Testis (tissue), 5 donors: ENCODE results near the gene CCDC80. TPM values are rescaled to one million over a fixed set of nuclear protein-coding genes. Genes with fewer than 3 reads are reported as not detected.

Source experiments
- DNase-seq: peaks from one replicate; pipeline ENCODE4 v3.0.0-alpha.2; 2019
- H3K27ac ChIP-seq, 2 donors: fragments of 200-600 bp; sonication (generic); one replicate each; pipeline ENCODE4 v1.5.1; 2019
- H3K27me3 ChIP-seq: fragments of 200-600 bp; sonication (generic); one replicate; pipeline ENCODE4 v1.5.1; 2019
- H3K36me3 ChIP-seq: fragments of 200-600 bp; sonication (generic); one replicate; pipeline ENCODE4 v1.5.1; 2017; ENCODE audit warnings: low read depth; ENCODE audit errors: missing control alignments
- H3K4me1 ChIP-seq: fragments of 200-600 bp; sonication (generic); one replicate; pipeline ENCODE4 v1.5.1; 2019
- H3K4me3 ChIP-seq, 2 donors: fragments of 200-600 bp; sonication (generic); one replicate each; pipeline ENCODE4 v1.5.1; 2017 to 2019
- H3K9me3 ChIP-seq: fragments of 200-600 bp; sonication (generic); one replicate; pipeline ENCODE4 v1.5.1; 2017
- CTCF ChIP-seq, 3 experiments: fragments of 450-650 bp in 2 of 3; fragments of 200-600 bp in 1 of 3; sonication (generic) in 1 of 3; IDR thresholded peaks; one replicate each; pipeline ENCODE4 v1.5.1; 2016 to 2019; ENCODE audit warnings: antibody characterized with exemption in 3 of 3, mild to moderate bottlenecking in 2 of 3, moderate library complexity in 1 of 3
- POLR2A ChIP-seq: fragments of 450-650 bp; IDR thresholded peaks from one replicate; pipeline ENCODE4 v1.6.1; 2017; ENCODE audit warnings: antibody characterized with exemption, mild to moderate bottlenecking, moderate library complexity
- WGBS, 2 donors: methylation state at CpG; one replicate each; pipeline ENCODE4 v1.1.5; 2018; 5-methylcytosine and 5-hydroxymethylcytosine counted together
- intact Hi-C: fragments of 100-400 bp; cut with DNase I; formaldehyde crosslinking; loops from one replicate; pipeline ENCODE4 v1.15.1; 2023; ENCODE audit warnings: low total_unique reads
- long read RNA-seq, 2 donors: transcript quantifications; one replicate each; lab custom pipeline, GENCODE V29; 2026
- polyA plus RNA-seq: library from polyadenylated mRNA; stranded (reverse); fragments of 350-450 nt; fragmentation: Illumina TruSeq; extraction: RNeasy Lipid Tissue Mini Kit (QIAGEN cat#74804); gene quantifications from one replicate; pipeline ENCODE4 v1.2.3, GENCODE V29; 2014; ENCODE audit warnings: low read depth, low replicate concordance; ENCODE audit not compliant: insufficient read depth
- total RNA-seq, 2 donors: library from RNA; depleted of rRNA; stranded (reverse); fragments of >200 nt; gene quantifications; one replicate each; pipeline ENCODE4 v1.2.3, GENCODE V29; 2016

The CCDC80 gene
- total RNA-seq, result 10 to 100 TPM; 13.8 to 18.8 TPM
- 159 TPM for polyA plus RNA-seq
- long read RNA-seq, donor 1, full-length matches to known transcripts, result 7 of 32 reads
- long read RNA-seq, donor 1, partial matches to known transcripts, result 25 of 32 reads
- long read RNA-seq, donor 1, other reads (novel, unspliced or antisense), result 0 of 32 reads
- long read RNA-seq, donor 2, transcript CCDC80-207 (3 exons, 681 nt), result major isoform, 5 of 5 reads
- long read RNA-seq, donor 2, partial matches to known transcripts, result 0 of 5 reads
- long read RNA-seq, donor 2, other reads (novel, unspliced or antisense), result 0 of 5 reads

GRCh38 chr3:112640930-112641801, at the start of gene CCDC80:
Gene CCDC80, minus strand, starts transcription at chr3:112641143. Its CDS starts 1,238 bp downstream, at chr3:112639905.
- WGBS, 2 donors, result 13 to 17% methylated on average over 6 of the region's 6 CpGs
- no peaks in the 10 kb centered on the region for H3K27me3 ChIP-seq
- intact Hi-C loops, result no loop called here
- no peaks in the 10 kb centered on the region for H3K9me3 ChIP-seq
- no peak for TF ChIP-seq POLR2A
- no peak for TF ChIP-seq CTCF (IDR thresholded peaks at IDR 0.05)
- no peaks in the 10 kb centered on the region for H3K36me3 ChIP-seq
- DNase-seq, result peak; percentile 14
- H3K27ac ChIP-seq, result peak within 1 kb of the TSS; percentile 57
- H3K4me1 ChIP-seq, result peaks cover 4% of the 10 kb centered on the region
- H3K4me3 ChIP-seq, result peak within 1 kb of the TSS in 1 of 2 donors; percentile 13

- Histone ChIP-seq H3K4me1 (no peaks in the 10 kb centered on the region), H3K4me3 (no peak overlapping the region), H3K36me3 (no peaks in the 10 kb centered on the region), H3K9me3 (no peaks in the 10 kb centered on the region), H3K27ac (no peak overlapping the region), H3K27me3 (no peaks in the 10 kb centered on the region)
- no peak for TF ChIP-seq POLR2A
- 88 to 95% methylated on average over 2 of the region's 2 CpGs for WGBS, 2 donors
- intact Hi-C loops, result no loop called here
- no peak for DNase-seq
Observed at GRCh38 chr3:112689989-112690388, 49.0 kb upstream of the CCDC80 start.

- no peak for DNase-seq
- TF ChIP-seq CTCF (IDR thresholded peaks at IDR 0.05) (no peak), POLR2A (no peak)
- intact Hi-C loops, result no loop called here
- no peak overlapping the region for H3K4me3 ChIP-seq
- 77 to 90% methylated on average over 1 of the region's 1 CpG for WGBS, 2 donors
- no peak overlapping the region for H3K27ac ChIP-seq
- no peaks in the 10 kb centered on the region for H3K27me3 ChIP-seq
- no peaks in the 10 kb centered on the region for H3K36me3 ChIP-seq
- no peaks in the 10 kb centered on the region for H3K9me3 ChIP-seq
- no peaks in the 10 kb centered on the region for H3K4me1 ChIP-seq
Observed at GRCh38 chr3:112689385-112689784, 48.4 kb upstream of the CCDC80 start.

GRCh38 chr3:112688819-112689218, 47.9 kb upstream of the CCDC80 start:
- intact Hi-C loops, result no loop called here
- 64 to 69% methylated on average over 2 of the region's 2 CpGs for WGBS, 2 donors
- no peaks in the 10 kb centered on the region for H3K36me3 ChIP-seq
- no peak overlapping the region for H3K27ac ChIP-seq
- H3K27me3 ChIP-seq, result no peaks in the 10 kb centered on the region
- no peak for DNase-seq
- no peaks in the 10 kb centered on the region for H3K4me1 ChIP-seq
- no peak overlapping the region for H3K4me3 ChIP-seq
- TF ChIP-seq CTCF (IDR thresholded peaks at IDR 0.05), result no peak
- no peak for TF ChIP-seq POLR2A
- no peaks in the 10 kb centered on the region for H3K9me3 ChIP-seq

- no peak for TF ChIP-seq CTCF (IDR thresholded peaks at IDR 0.05)
- TF ChIP-seq POLR2A, result no peak
- WGBS, 2 donors, result 70 to 75% methylated on average over 2 of the region's 2 CpGs
- Histone ChIP-seq H3K4me1 (no peaks in the 10 kb centered on the region), H3K9me3 (no peaks in the 10 kb centered on the region), H3K27ac (no peak overlapping the region), H3K27me3 (no peaks in the 10 kb centered on the region), H3K4me3 (no peak overlapping the region), H3K36me3 (no peaks in the 10 kb centered on the region)
- DNase-seq, result no peak
- intact Hi-C loops, result no loop called here
Observed at GRCh38 chr3:112688085-112688769, 47.3 kb upstream of the CCDC80 start.
